HG03066 (cell line): ENCODE measurements around the gene CLASP1.

Experiments
- ATAC-seq: cut with Tn5 transposase; IDR thresholded peaks from one replicate; pipeline ENCODE4 v1.9.1; 2021; ENCODE audit warnings: low read depth; ENCODE audit not compliant: unreplicated experiment

CLASP1 gene

DNA sequence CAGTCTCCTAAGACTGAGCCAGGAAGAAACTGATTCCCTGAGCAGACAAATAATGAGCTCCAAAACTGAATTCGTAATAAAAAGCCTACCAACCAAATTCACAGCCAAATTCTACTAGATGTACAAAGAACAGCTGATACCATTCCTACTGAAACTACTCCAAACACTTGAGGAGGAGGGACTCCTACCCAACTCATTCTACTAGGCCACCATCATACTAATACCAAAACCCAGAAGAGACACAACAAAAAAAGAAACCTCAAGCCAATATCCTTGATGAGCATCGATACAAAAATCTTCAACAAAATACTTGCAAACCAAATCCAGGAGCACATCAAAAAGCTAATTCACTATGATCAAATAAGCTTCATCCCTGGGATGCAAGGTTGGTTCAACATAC is 98.6 kb downstream of the CLASP1 start:
- no peak for ATAC-seq

DNA sequence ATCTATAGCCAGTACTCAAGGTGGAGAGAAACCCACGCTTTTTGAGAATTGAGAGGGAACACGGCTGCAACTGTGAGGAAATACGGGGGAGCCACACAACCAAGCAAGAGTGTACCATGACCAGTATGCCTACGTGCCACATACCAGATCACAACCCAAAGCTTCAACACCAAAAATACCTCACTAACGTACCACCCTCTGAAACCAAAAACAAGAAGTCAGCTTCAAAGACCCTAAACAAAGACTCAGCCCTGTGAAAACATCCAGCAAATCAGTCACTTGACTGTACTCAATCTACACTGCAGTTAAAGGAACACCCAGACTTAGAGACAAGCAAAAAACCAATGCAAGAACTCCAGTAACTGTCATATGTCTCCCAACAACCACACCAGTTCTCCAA is 101.6 kb downstream of the CLASP1 start:
- ATAC-seq, result no peak

- no peak for ATAC-seq
Observed at GRCh38 chr2:121545913-121546312, 103.3 kb downstream of the CLASP1 start.

GRCh38 chr2:121545257-121545656 is 104.0 kb downstream of the CLASP1 start:
- ATAC-seq, result no peak

- no peak for ATAC-seq
Observed at GRCh38 chr2:121541495-121541894, 107.8 kb downstream of the CLASP1 start.

DNA sequence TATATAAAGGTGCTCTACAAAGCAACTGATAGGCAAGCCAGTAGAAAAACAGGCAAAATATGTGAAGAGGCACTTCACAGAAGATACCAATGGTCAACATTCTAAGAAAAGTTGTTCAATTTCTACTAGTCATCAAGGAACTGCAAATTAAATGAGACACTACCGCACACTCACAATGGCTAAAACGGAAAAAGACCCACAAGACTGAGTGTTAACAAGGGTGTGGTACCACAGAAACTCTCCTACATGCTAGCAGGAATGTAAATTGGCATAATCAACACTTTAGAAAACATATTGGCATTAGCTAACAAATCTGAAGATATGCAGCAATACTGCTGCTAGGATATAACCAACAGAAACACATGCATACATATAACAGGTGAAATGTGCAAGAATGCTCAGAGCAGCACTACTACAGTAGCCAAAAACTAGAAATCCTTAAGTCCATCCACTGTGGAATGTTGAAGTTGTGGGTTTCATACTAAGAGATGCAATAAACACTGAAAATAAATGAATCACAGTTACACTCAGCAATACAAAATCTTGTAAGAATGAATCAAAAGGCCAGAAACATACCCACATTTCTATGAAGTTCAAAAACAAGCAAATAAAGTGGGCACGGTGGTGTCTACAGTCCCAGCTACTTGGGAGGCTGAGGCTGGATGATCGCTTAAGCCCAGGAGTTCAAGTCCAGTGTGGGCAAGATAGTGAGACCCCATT is 109.4 kb downstream of the CLASP1 start:
- ATAC-seq, result no peak

GRCh38 chr2:121536850-121537557 is 112.3 kb downstream of the CLASP1 start:
- ATAC-seq, result no peak

DNA sequence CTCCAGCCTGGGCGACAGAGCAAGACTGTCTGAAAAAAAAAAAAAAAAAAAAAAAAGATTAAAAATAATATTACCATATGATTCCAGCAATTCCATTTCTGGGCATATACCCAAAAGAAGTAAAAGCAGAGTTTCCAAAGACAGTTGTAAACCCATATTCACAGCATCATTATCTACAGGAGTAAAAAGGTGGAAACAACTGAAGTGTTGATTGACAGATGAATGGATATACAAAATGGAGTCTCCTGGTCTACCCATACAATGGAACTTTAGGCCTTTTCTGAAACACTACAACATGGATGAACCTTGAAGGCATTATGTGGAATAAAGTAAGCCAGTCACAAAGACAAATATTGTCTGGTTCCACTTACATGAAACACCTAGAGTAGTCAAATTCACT is 112.9 kb downstream of the CLASP1 start:
- no peak for ATAC-seq

DNA sequence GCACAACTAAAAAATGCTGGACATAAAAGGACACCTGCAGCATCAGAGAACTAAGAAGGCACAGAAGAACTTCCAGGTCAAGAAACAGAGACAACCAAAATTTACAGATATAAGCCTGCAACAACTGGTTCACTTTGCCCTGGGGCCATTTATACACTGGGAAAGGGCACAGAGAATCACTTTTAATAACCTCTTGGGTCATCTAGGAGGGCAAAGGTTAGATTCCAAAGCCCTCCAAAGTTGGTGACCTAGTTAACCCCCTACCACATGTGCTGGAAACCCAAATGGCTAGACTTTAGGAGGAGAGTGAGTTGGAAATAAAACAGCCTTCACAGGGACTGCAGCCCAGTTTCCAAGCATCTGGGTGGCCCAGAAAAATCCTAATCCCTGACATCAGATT is 115.3 kb downstream of the CLASP1 start:
- ATAC-seq, result no peak

DNA sequence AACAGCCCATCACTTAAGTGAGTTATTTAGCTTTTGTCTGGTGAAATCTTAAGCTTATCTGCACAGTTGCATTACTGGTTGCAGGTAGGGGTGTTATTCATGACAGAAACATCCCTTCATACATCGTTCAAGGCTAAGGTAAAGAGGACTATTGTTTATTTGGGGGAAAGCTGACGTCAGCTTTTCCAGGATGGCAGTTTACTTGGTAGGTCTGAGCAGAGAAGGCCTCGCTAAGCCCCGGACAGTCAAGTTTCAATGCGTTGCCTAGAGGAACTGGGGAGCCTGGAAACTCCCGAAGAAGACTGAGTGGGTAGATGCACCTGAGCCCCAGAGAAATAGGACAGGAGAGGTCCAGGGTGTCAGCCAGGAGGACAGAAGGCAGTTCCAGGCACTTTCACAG is 116.4 kb downstream of the CLASP1 start:
- no peak for ATAC-seq

- no peak for ATAC-seq
Observed at GRCh38 chr2:121532347-121532766, 116.9 kb downstream of the CLASP1 start.

DNA sequence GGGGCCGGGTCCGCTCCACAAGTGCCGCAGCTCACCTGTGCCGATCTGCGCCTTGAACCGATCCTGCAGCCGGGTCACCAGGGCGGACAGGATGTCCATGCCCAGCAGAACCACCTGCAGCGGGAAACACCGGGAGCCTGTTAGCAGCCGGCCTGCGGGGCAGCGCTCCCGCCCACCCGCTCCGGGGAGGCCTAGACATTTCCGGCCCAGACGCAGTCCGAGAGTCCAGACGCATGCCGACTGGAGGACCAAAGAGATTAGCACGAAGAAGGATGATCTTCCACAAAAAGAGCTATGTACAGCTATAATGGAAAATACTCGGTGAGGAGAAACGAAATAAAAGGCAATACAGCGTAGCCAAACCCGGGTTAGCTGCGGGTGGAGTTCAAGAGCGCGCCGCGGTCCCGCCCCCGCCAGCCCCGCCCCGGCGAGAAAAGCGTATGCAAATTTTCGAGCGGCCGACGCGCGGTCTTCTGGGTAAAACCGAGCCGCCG is 119.0 kb downstream of the CLASP1 start:
- peak; percentile 56 for ATAC-seq

DNA sequence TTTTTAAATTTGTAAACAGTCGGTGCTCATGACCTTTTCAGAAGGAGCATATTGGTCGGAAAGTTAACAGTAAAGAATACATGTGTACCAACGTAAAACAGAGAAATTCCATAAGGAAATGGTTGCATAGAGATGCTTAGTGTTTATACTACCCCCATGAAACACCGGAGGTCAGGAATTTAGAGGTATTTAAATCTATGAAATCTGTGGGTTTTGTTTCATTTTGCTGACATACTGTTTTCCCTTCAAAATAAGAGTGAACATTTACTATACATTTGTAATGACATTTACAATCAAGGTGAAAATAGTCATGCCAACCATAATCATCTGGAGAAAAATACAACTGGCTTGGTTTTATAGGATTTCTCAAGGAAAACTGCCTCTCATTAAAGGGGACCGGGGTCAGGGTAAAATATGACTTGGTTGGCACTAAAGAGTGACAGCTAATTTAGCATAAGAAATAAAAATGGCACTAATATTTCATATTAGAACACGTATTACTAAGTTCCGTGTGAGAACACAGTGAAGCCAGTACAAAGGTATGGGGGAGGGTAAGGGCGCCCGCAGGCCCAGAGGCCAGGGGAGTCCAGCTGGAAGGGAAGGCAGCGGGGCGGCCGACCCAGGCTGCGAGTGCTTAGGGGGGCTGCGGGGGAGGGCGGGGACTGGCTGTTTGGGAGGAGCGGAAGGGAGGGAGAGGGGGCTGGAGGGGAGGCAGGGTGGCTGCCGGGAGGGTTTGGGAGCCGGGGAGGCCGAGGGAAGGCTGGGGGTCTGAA is 119.6 kb downstream of the CLASP1 start:
- peak; percentile 2 for ATAC-seq

DNA sequence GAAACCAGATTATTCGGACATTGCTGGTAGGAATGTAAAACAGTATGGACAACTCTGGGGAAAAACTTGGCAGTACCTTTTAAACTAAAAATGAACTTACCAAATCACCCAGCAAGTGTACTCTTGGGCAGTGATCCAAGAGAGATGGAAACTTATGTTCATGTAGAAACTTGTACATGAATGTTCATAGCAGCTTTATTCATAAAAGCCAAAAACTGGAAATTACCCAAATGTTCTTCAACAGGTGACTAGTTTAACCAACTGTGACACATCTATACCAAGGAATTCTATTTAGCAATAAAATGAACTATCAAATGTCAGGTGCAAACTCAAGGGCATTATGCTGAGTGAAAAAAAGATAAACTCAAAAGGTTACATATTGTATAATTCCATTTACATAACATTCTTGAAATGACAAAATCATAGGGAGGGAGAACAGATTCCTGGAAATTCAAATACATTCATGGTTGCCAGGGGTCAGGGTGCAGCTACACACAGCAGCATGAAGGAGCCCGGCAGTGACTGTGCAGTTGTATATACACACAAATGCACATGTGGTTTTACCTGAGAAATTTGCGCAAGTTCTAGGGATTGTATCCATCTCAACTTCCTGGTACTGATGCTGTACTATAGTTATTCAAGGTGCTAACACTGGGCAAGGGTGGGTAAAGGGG is 122.1 kb downstream of the CLASP1 start:
- no peak for ATAC-seq

- ATAC-seq, result no peak
Observed at GRCh38 chr2:121524685-121525425, 124.4 kb downstream of the CLASP1 start.

DNA sequence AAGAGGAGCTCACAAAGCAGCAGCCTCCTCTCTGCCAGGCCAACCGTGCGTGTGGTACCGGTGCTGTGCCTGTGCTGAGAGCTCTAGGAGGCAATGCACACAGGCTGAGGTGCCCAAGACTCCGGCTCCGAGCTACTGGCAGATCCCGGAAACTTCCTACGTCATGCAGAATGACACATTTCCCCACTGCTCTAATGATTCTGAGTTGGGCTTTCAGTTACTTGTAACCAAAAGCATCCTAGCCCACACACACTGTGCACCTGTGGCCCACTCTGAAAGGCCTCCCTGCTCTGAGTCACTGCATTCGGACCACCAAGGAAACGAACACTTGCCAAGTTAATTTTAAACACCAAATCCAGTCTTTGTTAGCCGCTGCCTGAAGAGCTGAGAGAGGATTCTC is 127.9 kb downstream of the CLASP1 start:
- ATAC-seq, result no peak

GRCh38 chr2:121520641-121520994 is 128.6 kb downstream of the CLASP1 start:
- no peak for ATAC-seq

DNA sequence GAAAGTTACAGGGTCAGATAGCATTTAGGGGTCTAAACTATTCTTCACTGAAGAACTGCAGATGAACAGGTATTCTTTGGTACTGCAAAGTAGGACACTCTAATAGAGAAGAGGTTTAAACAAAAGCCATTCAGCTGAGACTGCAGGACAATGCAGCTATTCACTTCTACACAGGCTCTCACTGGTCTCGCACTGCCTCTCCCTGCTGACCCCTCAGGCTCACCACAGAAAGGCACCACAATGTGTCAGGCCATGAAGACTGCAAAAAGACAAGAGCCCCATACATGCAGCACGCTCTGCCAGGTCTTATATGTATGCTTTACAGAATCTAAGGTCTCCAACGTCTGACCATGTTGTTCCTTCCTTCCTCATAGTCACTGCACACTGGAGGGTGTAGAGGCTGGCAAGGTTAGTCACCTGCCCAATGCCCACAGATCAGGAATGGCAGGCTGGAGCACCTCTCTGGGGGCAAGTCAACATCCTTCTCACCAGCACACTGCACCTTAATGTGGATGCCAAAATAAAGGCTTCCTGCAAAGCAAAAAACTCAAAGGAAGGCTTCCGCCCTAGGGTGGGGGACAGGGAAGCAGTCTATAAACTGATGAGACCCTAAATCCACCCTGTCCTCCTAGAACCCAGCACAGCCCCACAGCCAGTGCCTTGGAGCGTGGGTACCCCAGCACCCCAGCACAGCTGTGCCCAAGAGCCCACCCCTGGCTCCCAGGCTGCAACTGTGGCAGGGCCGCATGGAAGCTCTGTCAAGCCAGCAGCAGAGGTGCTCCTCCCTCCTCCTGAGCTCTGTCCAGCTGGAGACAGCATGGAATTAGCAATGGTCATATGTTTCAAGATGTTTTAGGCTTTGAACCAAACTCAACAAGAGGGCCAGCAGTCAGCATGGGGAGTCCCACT is 129.3 kb downstream of the CLASP1 start:
- ATAC-seq, result no peak

- no peak for ATAC-seq
Observed at GRCh38 chr2:121519153-121519552, 130.1 kb downstream of the CLASP1 start.
